ENCODE measurements around the gene IFIT3.
"Not testable (repeated sequence)": the region's sequence is repeated elsewhere in the genome, so short reads cannot be mapped to it uniquely, and the experiment has no call there.

Gene IFIT3, protein sequence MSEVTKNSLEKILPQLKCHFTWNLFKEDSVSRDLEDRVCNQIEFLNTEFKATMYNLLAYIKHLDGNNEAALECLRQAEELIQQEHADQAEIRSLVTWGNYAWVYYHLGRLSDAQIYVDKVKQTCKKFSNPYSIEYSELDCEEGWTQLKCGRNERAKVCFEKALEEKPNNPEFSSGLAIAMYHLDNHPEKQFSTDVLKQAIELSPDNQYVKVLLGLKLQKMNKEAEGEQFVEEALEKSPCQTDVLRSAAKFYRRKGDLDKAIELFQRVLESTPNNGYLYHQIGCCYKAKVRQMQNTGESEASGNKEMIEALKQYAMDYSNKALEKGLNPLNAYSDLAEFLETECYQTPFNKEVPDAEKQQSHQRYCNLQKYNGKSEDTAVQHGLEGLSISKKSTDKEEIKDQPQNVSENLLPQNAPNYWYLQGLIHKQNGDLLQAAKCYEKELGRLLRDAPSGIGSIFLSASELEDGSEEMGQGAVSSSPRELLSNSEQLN

DNA sequence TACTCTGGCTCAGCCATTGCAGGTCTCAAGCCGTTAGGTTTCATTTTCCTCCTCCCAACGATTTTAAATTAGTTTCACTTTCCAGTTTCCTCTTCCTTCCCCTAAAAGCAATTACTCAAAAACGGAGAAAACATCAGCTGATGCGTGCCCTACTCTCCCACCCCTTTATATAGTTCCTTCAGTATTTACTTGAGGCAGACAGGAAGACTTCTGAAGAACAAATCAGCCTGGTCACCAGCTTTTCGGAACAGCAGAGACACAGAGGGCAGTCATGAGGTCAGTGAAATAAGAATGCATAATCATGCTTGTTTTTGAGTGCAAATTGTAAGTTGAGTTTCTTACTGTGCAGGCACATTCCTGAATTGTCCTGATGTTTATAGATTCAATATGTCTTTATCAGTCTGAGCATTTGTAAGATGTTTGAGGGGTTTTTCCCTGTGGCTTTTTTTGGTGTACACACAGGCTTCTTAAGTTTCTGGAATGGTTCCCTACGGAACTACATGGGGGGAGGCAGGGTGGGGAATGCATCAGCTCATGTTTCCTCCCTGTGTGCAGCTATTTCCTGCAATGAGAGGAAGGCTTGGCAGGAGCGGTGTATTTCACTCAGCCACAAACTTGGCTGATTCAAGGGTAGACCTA is at the start of gene IFIT3:
Gene IFIT3 (plus strand): TSS at position 195 of the 639 bp plus-strand sequence. CDS start 77 bp downstream, at position 272.
- no peak for DNase-seq

DNA sequence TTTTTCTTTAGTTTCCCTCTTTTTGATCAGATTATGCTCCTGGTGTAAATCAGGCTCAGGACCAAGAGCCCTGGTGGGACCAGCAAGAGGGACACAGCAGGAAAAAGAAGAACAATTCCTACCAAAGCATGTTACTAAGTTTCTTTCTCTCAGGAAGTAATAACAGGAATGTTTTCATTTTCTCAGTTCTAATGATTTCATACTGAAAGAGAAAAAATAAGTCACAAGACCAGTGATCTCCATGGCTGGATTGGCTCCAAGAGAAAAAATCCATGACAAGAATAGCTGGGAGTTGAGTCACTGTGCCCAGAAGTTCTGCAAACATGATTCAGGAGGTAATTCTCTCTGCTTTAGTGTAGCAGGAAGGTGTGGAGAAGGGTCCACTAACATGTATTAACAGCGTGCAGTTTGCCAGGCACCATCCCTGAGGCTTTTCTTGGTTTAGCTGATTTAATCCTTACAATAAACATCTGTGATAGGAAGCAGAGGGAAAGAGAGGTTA is 49.7 kb upstream of the IFIT3 start:
- no peak for DNase-seq

DNA sequence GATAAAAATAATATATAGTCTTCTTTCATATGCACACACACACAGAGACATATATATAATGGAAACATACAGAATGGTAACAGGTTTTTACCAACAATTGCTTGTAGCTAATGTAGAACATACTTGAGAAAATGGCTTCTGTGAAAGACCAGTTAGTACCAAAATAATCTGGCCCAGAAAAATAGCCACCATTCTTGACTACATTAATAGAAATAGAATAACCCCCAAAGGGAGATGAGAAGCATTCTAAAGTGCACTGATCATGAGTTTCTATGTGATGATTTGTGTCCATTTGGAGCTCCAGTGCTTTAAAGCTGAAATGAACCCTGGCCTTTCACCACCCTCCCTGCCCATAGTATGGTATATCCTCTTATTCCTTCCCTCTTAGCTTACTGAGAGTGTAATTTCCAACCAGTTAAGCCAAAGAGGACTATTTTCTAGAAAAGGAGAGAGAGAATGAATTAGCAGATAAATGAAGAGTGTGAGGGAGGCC is 48.9 kb upstream of the IFIT3 start:
- DNase-seq: no peak

DNA sequence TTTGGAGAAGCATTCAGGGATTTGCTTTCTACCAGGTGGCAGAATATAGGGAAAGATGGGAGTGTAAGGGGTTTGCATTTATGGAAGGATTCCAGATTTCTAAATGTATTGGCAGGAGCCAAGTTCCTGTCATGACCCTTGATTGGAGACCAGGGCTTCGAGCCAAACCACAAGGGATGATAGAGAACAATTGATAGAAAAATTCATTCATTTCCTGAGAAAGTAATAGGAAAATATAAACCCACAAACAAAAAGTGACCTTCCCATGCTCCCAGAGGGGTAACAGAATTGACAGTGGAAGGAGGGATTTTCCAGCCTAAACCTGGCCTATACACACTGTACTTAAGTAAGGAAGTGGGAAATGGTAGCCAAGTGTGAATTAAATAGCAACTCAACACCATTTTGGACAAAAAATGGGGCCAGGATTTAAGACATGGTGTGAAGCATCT is 48.4 kb upstream of the IFIT3 start:
- no peak for DNase-seq

DNA sequence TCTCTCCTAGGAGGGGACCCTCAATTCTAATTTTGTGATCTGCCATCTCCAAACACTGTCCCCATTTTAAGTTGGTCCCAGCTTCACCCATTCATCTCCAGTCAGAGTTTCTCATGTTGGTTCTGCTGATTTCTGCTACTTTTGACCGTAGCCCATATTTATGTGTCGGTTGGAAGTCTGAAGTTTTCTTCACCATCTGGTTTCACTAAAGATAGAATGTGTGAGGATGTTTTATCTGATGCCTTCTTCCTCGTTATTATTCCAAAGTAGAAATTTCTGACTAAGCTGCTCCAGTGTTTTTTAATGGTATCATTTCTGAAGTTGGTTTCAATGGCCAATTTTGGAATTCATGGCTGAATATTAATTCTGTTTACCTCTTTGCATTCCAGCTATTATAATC is 47.3 kb upstream of the IFIT3 start:
- no peak for DNase-seq

DNA sequence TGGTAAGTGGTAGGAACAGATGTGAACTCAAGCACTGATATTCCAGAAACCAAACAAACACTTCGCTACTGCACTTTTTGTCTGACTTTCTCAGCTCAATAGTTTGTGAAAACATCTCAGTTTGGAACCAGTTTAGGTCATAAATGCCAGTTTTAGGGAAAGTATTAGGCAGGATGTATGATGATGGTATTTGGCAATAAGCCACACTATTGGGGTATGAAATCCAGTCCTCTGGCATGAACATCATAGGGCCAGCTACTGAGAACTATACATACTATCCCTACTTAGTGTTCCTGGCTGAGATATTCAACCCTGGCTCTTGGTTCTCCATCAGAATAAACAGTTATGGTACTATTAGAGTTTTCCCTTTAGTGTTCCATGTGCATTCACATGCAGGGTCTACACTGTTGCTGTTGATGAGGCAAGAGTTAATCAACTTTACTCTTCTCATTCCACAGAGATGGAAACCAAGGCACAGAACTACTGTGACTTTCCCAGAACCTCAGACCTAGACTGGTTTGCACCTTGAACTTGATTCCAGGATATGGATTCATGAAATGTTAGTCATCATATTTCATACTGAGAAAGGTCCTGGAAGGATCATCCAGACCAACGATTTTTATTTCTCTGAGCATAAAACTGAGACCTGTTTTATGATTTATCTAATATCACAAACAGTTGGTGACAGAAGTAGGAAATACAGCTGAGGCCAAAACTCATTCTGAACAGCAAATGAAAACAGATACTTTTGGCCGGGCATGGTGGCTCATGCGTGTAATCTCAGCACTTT is 46.0 kb upstream of the IFIT3 start:
- DNase-seq: no peak

DNA sequence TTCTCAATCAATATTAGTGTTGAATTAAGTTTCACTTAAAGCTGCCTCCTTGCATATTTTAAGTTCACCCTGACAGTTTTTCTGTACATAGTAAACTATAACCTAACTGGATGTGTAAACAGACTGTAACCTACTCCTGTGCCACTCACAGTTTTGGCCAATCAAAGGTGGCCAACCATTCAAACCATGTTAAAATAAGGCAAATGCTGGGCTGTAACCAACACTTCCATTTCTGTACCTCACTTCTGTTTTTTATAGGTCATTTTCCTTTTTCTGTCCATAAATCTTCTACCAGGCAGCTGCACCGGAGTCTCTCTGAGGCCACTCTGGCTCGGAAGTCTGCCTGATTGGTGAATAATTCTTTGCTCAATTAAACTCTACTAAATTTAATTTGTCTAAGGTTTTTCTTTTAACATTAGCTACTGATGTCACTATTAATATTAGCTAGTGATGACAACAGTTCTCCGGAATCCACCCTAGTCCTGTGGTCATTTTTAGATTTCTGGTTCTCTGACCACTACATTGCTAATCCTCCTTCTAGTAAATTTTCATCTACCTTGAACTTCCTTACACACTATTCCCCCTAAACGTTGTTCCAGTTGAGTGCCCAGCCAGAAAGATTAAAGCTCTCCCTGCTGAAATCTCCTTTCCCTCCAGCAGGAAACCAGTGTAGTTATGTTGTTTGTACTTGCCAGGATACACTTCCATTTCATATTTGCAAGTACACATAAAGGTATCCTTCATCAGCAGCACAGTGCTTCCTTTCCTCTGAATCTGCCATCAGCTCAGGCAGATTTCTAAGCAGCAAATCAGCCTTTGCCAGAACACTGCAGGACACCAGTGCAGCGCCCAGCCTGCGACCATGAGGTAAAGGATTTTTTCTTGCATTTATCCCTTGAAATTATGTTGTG is 44.5 kb upstream of the IFIT3 start:
- DNase-seq: no peak

DNA sequence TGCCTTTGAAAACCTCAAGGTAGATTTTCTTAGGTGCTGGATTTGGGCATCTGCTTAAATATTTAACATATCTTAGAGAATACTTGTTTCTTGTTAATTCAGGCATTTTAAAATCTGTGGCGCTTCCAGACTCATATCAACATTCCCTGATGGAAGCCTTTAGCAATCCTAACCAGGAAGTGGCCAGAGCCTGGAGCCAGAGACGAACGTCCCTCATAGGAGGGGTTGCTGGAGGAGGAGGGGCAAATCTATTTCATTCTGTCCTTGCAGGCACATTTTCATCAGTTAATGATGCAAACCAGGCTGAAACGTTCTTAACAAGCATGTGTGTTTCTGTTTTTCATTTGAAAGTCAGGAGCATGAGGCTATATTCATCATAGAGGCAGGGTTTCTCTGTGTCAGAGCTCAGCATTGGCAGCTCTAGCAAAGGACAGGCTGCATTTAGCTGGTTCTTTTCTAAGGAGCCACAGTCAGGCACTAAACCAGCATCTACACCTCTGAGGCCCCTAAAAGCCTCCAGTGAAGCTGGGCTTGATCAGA is 43.8 kb upstream of the IFIT3 start:
- DNase-seq: no peak

DNA sequence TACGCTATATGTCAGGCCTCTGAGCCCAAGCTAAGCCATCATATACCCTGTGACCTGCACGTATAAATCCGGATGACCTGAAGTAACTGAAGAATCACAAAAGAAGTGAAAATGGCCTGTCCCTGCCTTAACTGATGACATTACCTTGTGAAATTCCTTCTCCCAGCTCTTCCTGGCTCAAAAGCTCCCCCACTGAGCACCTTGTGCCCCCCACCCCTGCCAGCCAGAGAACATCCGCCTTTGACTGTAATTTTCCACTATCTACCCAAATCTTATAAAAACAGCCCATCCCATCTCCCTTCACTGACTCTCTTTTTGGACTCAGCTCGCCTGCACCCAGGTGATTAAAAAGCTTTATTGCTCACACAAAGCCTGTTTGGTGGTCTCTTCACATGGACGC is 43.1 kb upstream of the IFIT3 start:
- not testable (repeated sequence) for DNase-seq

DNA sequence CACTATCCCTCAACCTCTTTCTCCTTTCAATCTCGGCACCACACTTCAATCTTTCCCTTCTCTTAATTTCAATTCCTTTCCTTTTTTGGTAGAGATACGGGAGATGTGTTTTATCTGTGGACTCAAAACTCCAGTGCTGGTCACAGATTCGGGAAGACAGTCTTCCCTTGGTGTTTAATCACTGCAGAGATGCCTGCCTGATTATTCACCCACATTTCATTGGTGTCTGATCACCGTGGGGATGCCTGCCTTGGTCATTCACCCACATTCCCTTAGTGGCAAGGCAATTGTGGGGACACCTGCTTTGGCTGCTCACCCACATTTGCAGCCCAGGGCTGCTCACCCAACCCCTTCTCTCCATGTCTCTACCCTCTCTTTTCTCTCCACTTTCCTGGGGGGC is 42.5 kb upstream of the IFIT3 start:
- DNase-seq: not testable (repeated sequence)

DNA sequence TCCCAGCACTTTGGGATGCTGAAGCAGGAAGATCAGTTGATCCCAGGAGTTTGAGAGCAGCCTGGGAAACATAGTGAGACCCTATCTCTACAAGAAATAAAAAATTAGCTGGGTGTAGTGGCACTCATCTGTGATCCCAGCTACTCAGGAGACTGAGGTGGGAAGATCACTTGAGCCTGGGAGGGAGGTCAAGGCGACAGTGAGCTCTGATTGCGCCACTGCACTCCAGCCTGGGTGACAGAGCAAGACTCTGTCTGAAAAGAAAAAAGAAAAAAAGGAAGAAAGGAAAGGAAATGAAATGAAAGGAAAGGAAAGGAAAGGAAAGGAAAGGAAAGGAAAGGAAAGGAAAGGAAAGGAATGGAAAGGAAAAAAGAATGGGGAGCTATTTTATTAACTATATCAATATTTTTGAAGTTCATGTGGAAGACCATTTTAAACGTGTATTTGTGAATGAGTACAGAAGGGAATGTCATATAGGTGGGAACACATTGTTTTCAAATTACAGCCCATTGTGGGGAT is 33.0 kb upstream of the IFIT3 start:
- DNase-seq: no peak

DNA sequence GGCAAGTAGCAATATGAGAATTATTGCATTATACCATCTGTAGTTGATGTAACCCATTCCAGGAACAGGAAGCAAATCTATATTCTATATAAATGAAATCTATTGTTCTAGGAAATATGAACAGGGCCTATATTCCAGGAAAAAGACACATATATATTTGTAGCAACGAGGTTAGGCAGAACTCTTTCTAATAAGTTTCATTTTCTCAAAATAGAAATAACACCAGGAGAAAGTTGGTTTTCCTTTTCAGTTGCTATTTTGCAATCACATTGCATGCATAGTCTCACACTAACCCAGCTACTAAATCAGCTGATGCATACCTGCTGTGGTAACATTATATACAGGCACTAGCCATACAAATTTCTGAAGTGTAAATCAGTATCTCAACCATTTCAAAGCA is 32.2 kb upstream of the IFIT3 start:
- DNase-seq: no peak

DNA sequence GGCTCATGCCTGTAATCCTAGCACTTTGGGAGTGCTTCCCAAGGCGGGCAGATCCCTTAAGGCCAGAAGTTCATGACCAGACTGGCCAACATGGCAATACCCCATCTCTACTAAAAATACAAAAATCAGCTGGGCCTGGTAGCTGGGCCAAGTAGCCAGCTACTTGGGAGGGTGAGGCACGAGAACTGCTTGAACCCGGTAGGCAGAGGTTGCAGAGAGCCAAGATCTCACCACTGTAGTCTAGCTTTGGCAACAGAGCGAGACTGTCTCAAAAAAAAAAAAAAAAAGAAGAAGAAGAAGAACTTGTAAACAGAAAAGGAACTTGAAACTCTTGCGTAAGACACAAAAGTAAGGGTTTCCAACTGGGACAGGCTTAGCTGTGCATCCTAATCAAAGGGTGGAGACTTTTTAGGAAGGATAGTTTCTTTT is 31.6 kb upstream of the IFIT3 start:
- no peak for DNase-seq

DNA sequence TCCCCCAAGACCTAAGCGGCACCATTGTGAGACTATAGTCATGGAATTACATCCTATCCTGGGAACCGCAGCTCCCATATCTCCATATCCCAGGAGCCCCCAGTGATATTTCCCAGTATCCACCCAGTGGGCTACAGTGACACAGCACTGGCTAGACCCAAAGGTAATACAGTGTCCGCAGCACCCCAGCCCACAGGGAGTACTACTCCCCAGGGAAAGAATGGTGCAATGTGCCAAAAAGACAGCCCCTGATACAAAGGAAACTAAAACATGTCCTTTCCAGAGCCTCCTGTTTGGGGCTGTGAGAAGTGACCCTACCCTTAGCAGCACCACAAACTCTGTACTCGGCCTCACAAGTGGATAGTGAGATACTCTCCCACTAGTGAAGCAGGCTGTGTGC is 30.4 kb upstream of the IFIT3 start:
- DNase-seq: no peak

DNA sequence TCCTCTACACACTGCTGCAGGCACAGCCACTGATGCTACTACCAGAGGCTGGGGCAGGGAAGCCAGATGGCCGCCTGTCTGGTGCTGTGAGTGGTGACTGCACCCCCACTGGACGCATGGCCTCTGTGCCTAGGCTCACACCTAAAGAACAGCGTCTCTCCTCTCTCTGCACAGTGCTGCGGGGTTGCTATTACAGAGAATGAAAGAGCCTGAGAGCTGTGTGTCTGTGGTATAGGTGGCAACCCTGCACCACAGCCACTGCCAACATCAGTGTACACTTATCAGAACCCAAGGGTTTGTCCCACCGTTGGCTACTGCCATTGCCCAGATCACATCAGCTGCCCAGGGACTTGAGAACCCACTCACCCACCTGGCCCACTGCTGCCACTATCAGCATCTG is 30.0 kb upstream of the IFIT3 start:
- DNase-seq: no peak

DNA sequence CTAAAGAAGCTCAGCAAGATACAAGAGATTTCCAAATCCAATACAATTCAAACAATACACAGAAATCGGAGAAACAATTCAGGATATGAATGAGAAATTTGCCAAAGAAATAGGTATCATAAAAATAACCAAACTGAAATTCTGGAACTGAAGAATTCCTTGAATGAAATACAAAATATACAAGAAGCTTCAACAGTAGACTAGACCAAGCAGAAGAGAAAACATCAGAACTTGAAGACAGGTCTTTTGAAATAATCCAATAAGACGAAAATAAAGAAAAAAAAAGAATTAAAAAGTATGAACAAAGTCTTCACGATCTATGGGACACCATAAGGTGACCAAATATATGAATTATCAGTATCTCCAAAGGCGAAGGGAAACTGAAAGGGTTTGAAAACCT is 28.8 kb upstream of the IFIT3 start:
- DNase-seq: no peak

DNA sequence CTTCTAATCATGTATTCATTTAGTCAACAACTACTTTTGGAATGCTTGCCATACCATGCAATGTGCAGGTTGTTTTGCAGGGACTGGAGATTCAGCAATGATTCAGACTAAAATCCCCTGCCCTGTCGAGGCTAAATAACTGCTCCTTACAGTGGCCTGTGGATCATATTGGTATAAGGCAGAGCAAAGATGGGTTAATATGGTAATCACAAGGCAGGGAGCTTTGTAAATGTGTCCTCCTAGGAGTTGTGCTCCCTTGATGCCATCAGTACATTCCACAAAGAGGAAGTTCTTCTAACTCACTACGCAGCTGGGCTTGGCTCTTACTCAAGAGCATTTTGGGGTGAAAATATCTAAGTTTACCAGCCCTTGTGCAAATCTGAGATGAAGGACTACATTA is 26.6 kb upstream of the IFIT3 start:
- DNase-seq: no peak

DNA sequence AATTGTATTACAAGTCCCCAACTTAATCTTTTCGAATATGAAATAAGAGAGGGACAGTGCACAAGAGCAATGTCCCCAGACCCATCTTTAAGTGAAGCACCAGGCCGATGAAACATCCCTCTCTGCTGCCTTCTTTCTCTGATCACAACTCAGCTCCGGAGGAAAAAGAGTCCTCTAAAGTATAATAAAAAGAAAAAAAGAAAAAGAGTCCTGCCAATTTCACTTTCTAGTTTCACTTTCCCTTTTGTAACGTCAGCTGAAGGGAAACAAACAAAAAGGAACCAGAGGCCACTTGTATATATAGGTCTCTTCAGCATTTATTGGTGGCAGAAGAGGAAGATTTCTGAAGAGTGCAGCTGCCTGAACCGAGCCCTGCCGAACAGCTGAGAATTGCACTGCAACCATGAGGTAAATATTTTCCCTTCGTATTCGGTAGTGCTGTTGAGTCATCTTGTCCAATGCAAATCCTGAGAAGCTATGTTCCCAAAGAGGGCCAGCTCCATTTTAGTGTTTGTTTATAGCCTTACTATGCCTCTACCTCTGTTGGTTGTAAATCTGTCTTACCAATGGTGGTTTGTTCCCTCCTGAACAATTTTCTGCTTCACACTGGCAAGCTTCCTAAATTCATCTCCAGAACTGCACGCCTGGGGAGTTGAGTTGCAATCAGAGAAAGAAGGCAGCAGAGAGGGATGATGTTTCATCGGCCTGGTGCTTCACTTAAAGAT is 25.9 kb upstream of the IFIT3 start, which contains the start of gene IFIT2:
Gene IFIT2 (plus strand): TSS at position 326 of the 725 bp plus-strand sequence. CDS start 78 bp downstream, at position 404.
- DNase-seq: no peak

DNA sequence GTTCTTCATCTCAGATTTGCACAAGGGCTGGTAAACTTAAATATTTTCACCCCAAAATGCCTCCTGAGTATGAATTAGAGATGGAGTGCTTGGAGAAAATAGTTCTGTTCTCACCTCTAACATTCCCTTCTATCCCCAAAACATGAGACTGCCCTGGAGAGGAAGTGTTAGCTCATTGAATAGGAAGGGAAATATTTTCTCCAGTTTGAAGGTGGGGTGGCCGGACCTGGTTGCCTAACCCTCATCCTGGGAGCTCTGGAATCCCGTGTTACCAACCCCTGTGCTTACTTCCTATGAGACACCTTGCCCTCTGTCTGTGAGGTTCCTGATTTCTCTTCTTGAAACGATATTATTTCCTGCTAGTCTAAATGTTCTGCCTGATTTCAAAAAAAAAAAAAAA is 25.2 kb upstream of the IFIT3 start:
- DNase-seq: no peak

DNA sequence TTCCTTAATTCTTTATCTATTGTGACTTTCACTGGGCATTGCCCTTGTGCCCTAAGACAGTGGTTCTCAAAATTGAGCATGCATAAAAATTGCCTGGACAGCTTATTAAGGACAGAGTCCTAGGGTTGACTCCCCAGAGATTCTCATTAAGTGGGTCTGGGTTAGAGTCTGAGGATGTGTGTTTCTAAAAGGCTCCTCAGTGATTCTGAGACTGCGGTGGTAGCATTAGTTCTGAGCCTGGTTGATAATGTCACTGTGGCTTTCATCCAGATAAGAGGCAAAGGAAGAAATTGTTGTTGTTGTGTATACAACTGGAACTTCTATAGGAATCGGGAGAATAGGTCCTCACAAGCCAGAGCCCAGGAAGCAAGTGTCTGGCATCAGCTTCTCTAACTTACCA is 24.6 kb upstream of the IFIT3 start:
- no peak for DNase-seq

DNA sequence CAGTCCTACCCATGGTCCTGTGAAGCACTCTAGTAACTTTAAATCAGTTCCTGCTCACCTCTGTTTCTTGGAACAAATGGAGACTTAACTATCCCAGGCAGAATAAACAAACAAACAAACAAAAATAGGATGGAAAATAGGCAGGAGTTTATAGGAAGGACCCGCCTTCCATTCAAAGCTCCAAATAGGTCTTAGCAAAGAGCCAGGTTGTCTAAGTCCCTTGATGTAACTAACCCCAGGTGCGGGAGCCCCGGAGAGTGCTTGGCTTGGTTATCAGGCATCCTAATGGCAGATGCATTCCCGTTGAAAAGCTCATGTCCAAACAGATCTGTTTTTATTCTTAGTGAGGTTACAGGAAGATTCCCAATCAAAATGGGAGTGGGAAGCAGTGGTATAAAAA is 23.8 kb upstream of the IFIT3 start:
- no peak for DNase-seq

Measured in NCI-H524 treated with DMSO at 0.1 percent for 48 hours (cell line).